RPMI8226 (cell line): ENCODE data around the gene COIL.
"Not testable (repeated sequence)": the region's sequence is repeated elsewhere in the genome, so short reads cannot be mapped to it uniquely, and the experiment has no call there.

ENCODE experiments used
- DNase-seq: peaks from one replicate; pipeline ENCODE4 v3.0.0-alpha.2; 2015

Gene COIL

GRCh38 chr17:56960596-56961538 lies at the start of gene COIL:
COIL (minus strand) TSS chr17:56961050; CDS start chr17:56961019, 31 bp downstream.
- DNase-seq: peak; percentile 95

- no peak for DNase-seq
These were observed 49.6 kb upstream of the COIL start for GRCh38 chr17:57010487-57010886.

- DNase-seq: peak; percentile 59
These were observed 49.0 kb upstream of the COIL start for GRCh38 chr17:57009737-57010445.

- no peak for DNase-seq
These were observed 48.1 kb upstream of the COIL start for GRCh38 chr17:57008958-57009357.

GRCh38 chr17:57006040-57006439 lies 45.2 kb upstream of the COIL start:
- peak; percentile 50 for DNase-seq

GRCh38 chr17:57004944-57005579 lies 44.2 kb upstream of the COIL start:
- DNase-seq: peak; percentile 67

- DNase-seq: no peak
These were observed 42.1 kb upstream of the COIL start for GRCh38 chr17:57002904-57003303.

- no peak for DNase-seq
These were observed 40.7 kb upstream of the COIL start for GRCh38 chr17:57001541-57001940.

- no peak for DNase-seq
These were observed 36.5 kb upstream of the COIL start for GRCh38 chr17:56997313-56997712.

- no peak for DNase-seq
These were observed 34.9 kb upstream of the COIL start for GRCh38 chr17:56995766-56996165.

- no peak for DNase-seq
These were observed 33.4 kb upstream of the COIL start for GRCh38 chr17:56994009-56994792.

- no peak for DNase-seq
These were observed 31.5 kb upstream of the COIL start for GRCh38 chr17:56992364-56992763.

GRCh38 chr17:56988901-56989572 lies 28.2 kb upstream of the COIL start:
- no peak for DNase-seq

GRCh38 chr17:56987283-56987834 lies 26.5 kb upstream of the COIL start:
- no peak for DNase-seq

- no peak for DNase-seq
These were observed 24.7 kb upstream of the COIL start for GRCh38 chr17:56985371-56986162.

GRCh38 chr17:56983366-56983765 lies 22.5 kb upstream of the COIL start:
- no peak for DNase-seq

GRCh38 chr17:56982312-56982711 lies 21.5 kb upstream of the COIL start:
- DNase-seq: no peak

GRCh38 chr17:56980526-56980925 lies 19.7 kb upstream of the COIL start:
- DNase-seq: not testable (repeated sequence)

GRCh38 chr17:56979091-56979480 lies 18.2 kb upstream of the COIL start:
- DNase-seq: no peak

GRCh38 chr17:56978441-56979090 lies 17.7 kb upstream of the COIL start:
- DNase-seq: peak; percentile 37
